OCI-LY1 (cell line): Measurements from ENCODE around the gene TCP10L.

ENCODE experiments used
- H2AFZ ChIP-seq: fragments of 200-600 bp; sonication (generic), shearing (Covaris generic); 2 replicates; pipeline ENCODE4 v1.6.0; 2014; ENCODE audit warnings: antibody characterized with exemption, mild to moderate bottlenecking, low read length
- H3F3A ChIP-seq: fragments of 200-600 bp; sonication (generic), shearing (Covaris generic); 2 replicates; pipeline ENCODE4 v1.6.0; 2014; ENCODE audit warnings: mild to moderate bottlenecking, antibody characterized with exemption, low read length, moderate library complexity; ENCODE audit not compliant: insufficient read depth
- H3K27ac ChIP-seq: fragments of 200-600 bp; sonication (generic); 2 replicates; pipeline ENCODE4 v1.5.1; 2014; ENCODE audit warnings: low read length, mixed run types, mild to moderate bottlenecking, low read depth; ENCODE audit not compliant: poor library complexity, severe bottlenecking
- H3K27me3 ChIP-seq: fragments of 200-600 bp; sonication (generic); 2 replicates; pipeline ENCODE4 v1.6.0; 2014; ENCODE audit warnings: antibody characterized with exemption, mild to moderate bottlenecking, low read length, moderate library complexity; ENCODE audit not compliant: insufficient read depth
- H3K36me3 ChIP-seq: fragments of 200-600 bp; sonication (generic); 2 replicates; pipeline ENCODE4 v1.6.1; 2014; ENCODE audit warnings: mild to moderate bottlenecking, antibody characterized with exemption, low read length, moderate library complexity, mixed read lengths; ENCODE audit not compliant: insufficient read depth
- H3K4me1 ChIP-seq: fragments of 200-600 bp; sonication (generic); 2 replicates; pipeline ENCODE4 v1.5.1; 2014; ENCODE audit warnings: mild to moderate bottlenecking, low read length, moderate library complexity; ENCODE audit not compliant: insufficient read depth, severe bottlenecking
- H3K4me2 ChIP-seq: fragments of 200-600 bp; sonication (generic), shearing (Covaris generic); 2 replicates; pipeline ENCODE4 v1.6.1; 2014; ENCODE audit warnings: low read length
- H3K4me3 ChIP-seq: fragments of 200-600 bp; sonication (generic); 2 replicates; pipeline ENCODE4 v1.5.1; 2014; ENCODE audit warnings: low read length, low read depth, mild to moderate bottlenecking, mixed read lengths; ENCODE audit not compliant: poor library complexity, severe bottlenecking
- H3K79me2 ChIP-seq: fragments of 200-600 bp; shearing (Covaris generic); 2 replicates; pipeline ENCODE4 v1.6.1; 2016; ENCODE audit warnings: mixed run types, low read length, mixed read lengths; ENCODE audit not compliant: insufficient read depth
- H3K9ac ChIP-seq: fragments of 200-600 bp; sonication (generic), shearing (Covaris generic); 2 replicates; pipeline ENCODE4 v1.6.1; 2014; ENCODE audit warnings: mild to moderate bottlenecking, low read length, mixed read lengths
- H3K9me2 ChIP-seq: fragments of 200-600 bp; sonication (generic), shearing (Covaris generic); 2 replicates; pipeline ENCODE4 v1.6.1; 2014; ENCODE audit warnings: low read depth, mild to moderate bottlenecking, low read length, mixed read lengths
- H3K9me3 ChIP-seq: fragments of 200-600 bp; shearing (Covaris generic); 2 replicates; pipeline ENCODE4 v1.6.1; 2014; ENCODE audit warnings: low read length, mixed read lengths
- H4K20me1 ChIP-seq: fragments of 200-600 bp; sonication (generic), shearing (Covaris generic); 2 replicates; pipeline ENCODE4 v1.6.0; 2016; ENCODE audit warnings: mild to moderate bottlenecking, low read length; ENCODE audit not compliant: insufficient read depth
- EZH2 ChIP-seq: fragments of 200-600 bp; sonication (generic), shearing (Covaris generic); IDR thresholded peaks from 2 replicates; pipeline ENCODE4 v1.8.0; 2017; ENCODE audit warnings: borderline replicate concordance, mixed run types, mild to moderate bottlenecking, antibody characterized with exemption, low read length, moderate library complexity, mixed read lengths
- TF ChIP-seq, protein P1 (sequence below): fragments of 200-600 bp; sonication (generic), shearing (Covaris generic); IDR thresholded peaks from 2 replicates; pipeline ENCODE4 v1.5.1; 2017; ENCODE audit warnings: mild to moderate bottlenecking, antibody characterized with exemption, low read length, moderate library complexity, mixed read lengths

Gene TCP10L

DNA sequence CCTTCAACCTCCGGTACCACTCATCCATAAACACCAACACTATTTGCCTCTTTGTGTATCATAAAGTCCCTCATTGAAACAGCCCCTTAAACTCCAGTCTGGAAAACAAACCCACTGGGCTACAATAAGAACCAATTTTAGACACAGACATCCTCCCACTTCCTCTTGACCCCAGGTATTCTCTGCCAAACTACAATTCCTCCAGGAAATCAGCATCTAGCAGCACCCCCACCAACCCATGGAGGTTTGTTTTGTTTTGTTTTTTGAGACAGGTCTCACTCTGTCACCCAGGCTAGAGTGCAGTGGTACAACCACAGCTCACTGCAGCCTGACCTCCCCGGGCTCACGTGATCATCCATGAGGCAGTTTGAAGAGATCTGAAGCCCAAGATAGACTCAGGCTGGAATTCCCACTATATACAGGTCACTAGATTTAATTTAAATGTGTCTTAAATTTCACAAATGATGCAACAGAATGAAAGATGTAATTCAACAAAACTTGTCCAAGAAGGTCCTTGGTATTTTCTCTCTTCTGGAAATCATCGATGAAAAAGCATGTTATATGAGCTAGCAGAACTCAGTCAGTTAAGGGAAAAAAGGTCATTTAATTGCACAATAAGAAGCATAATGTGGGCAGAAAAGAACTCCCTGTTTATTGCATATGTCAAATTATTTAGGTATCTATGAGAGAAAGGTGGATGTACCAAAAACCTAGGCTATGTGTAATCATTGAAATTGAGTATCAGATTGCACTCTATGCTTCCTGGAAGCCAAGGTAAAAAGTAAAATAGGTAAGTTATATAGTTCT, 30.3 kb downstream of the TCP10L start:
- TF ChIP-seq, protein P1, sequence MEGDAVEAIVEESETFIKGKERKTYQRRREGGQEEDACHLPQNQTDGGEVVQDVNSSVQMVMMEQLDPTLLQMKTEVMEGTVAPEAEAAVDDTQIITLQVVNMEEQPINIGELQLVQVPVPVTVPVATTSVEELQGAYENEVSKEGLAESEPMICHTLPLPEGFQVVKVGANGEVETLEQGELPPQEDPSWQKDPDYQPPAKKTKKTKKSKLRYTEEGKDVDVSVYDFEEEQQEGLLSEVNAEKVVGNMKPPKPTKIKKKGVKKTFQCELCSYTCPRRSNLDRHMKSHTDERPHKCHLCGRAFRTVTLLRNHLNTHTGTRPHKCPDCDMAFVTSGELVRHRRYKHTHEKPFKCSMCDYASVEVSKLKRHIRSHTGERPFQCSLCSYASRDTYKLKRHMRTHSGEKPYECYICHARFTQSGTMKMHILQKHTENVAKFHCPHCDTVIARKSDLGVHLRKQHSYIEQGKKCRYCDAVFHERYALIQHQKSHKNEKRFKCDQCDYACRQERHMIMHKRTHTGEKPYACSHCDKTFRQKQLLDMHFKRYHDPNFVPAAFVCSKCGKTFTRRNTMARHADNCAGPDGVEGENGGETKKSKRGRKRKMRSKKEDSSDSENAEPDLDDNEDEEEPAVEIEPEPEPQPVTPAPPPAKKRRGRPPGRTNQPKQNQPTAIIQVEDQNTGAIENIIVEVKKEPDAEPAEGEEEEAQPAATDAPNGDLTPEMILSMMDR, result no peak
- no peak for TF ChIP-seq EZH2
- Histone ChIP-seq H3K4me2 (no peak overlapping the region), H3K27ac (no peak overlapping the region)

DNA sequence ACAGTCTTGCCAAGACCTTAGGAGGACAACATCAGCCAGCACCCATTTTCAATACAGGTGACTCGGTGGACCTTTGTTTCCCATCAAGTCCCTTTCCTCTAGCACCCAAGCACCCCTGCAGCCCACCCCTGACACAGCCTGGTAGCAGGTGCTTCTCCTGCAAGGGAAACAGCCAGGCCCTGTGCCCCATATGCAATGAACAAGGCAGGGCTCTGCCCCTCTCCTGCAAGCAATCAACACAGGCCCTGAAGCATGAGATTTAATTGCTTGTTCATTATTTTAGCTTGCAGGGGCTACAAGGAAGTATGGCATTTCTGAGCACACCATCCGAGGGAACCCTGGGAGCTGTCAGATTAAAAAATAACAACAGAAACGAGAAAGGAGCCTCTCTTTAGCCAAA, 35.4 kb downstream of the TCP10L start:
- Histone ChIP-seq H3K27me3 (no peaks in the 10 kb centered on the region), H3K9me3 (no peaks in the 10 kb centered on the region), H3K4me1 (no peaks in the 10 kb centered on the region), H3K9ac (no peak overlapping the region), H3K79me2 (no peaks in the 10 kb centered on the region), H3K9me2 (no peaks in the 10 kb centered on the region), H3K4me3 (no peak overlapping the region), H3F3A (no peaks in the 10 kb centered on the region), H2AFZ (no peak overlapping the region), H3K27ac (no peak overlapping the region), H4K20me1 (no peaks in the 10 kb centered on the region), H3K4me2 (no peak overlapping the region), H3K36me3 (no peaks in the 10 kb centered on the region)
- TF ChIP-seq, protein P1, result no peak
- TF ChIP-seq EZH2, result no peak

More for the DNA sequence above, 30.3 kb downstream of the TCP10L start:
- no peaks in the 10 kb centered on the region for H3K79me2 ChIP-seq
- no peak overlapping the region for H3K4me3 ChIP-seq
- no peak overlapping the region for H3K9ac ChIP-seq
- H3K4me1 ChIP-seq, result no peaks in the 10 kb centered on the region
- H2AFZ ChIP-seq, result no peak overlapping the region
- H3K36me3 ChIP-seq, result no peaks in the 10 kb centered on the region
- H3F3A ChIP-seq, result no peaks in the 10 kb centered on the region
- no peaks in the 10 kb centered on the region for H3K9me3 ChIP-seq
- no peaks in the 10 kb centered on the region for H3K27me3 ChIP-seq
- no peaks in the 10 kb centered on the region for H3K9me2 ChIP-seq
- no peaks in the 10 kb centered on the region for H4K20me1 ChIP-seq

DNA sequence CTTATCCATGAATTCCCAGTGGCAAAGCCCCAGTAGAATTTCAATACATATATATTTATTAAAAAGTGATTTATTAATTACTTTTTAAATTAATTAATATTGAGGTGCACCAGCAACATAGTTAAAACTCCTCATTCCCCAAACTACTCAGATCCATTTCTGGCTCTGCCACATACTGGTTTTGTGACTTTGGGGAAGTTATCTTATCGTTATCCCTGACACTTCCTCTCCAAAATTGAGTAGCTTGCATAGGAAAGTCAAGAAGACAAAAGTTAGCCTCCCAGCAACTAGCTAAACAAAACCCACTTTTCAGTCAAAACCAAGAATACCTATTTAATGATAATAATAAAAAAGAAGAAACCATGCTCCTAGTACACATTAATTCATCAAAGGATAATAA, 35.9 kb downstream of the TCP10L start:
- Histone ChIP-seq H3K9me2 (no peaks in the 10 kb centered on the region), H3F3A (no peaks in the 10 kb centered on the region), H3K4me3 (no peak overlapping the region), H3K9ac (no peak overlapping the region), H3K9me3 (no peaks in the 10 kb centered on the region), H3K27ac (no peak overlapping the region), H3K36me3 (no peaks in the 10 kb centered on the region), H4K20me1 (no peaks in the 10 kb centered on the region), H3K4me2 (no peak overlapping the region), H2AFZ (no peak overlapping the region), H3K27me3 (no peaks in the 10 kb centered on the region), H3K79me2 (no peaks in the 10 kb centered on the region), H3K4me1 (no peaks in the 10 kb centered on the region)
- TF ChIP-seq, protein P1, result no peak
- TF ChIP-seq EZH2, result no peak
